Hepatocyte (in vitro differentiated cells): Measurements from ENCODE around the gene MED8. TPM values are rescaled to one million over a fixed set of nuclear protein-coding genes. Genes with fewer than 3 reads are reported as not detected.

Experiments used
- DNase-seq: peaks from one replicate; pipeline ENCODE4 v3.0.0-alpha.2; 2016; ENCODE audit warnings: low spot score
- H2AFZ ChIP-seq: fragments of 200-600 bp; sonication (generic); 2 replicates; pipeline ENCODE4 v1.6.0; 2016; ENCODE audit warnings: antibody characterized with exemption, mild to moderate bottlenecking
- H3K27ac ChIP-seq: fragments of 200-600 bp; sonication (generic); 2 replicates; pipeline ENCODE4 v1.5.1; 2016; ENCODE audit warnings: mild to moderate bottlenecking
- H3K27me3 ChIP-seq: fragments of 200-600 bp; sonication (generic); 2 replicates; pipeline ENCODE4 v1.6.1; 2016
- H3K36me3 ChIP-seq: fragments of 200-600 bp; sonication (generic); replicated peaks from 2 replicates; pipeline ENCODE4 v1.5.1; 2016; ENCODE audit warnings: low read depth; ENCODE audit not compliant: insufficient read depth
- H3K4me1 ChIP-seq: fragments of 200-600 bp; sonication (generic); 2 replicates; pipeline ENCODE4 v1.5.1; 2016; ENCODE audit warnings: mild to moderate bottlenecking, moderate library complexity; ENCODE audit not compliant: insufficient read depth
- H3K4me2 ChIP-seq: fragments of 200-600 bp; sonication (generic); 2 replicates; pipeline ENCODE4 v1.6.0; 2016
- H3K4me3 ChIP-seq: fragments of 200-600 bp; sonication (generic); 2 replicates; pipeline ENCODE4 v1.5.1; 2016; ENCODE audit warnings: mild to moderate bottlenecking
- H3K79me2 ChIP-seq: fragments of 200-600 bp; sonication (generic); 2 replicates; pipeline ENCODE4 v1.6.0; 2017; ENCODE audit warnings: mild to moderate bottlenecking
- H3K9me2 ChIP-seq: fragments of 200-600 bp; sonication (generic); replicated peaks from 2 replicates; pipeline ENCODE4 v1.6.0; 2017; ENCODE audit warnings: mild to moderate bottlenecking; ENCODE audit not compliant: insufficient read depth
- H3K9me3 ChIP-seq: fragments of 200-600 bp; sonication (generic); 2 replicates; pipeline ENCODE4 v1.5.1; 2016; ENCODE audit warnings: low read depth, mild to moderate bottlenecking
- H4K20me1 ChIP-seq: fragments of 200-600 bp; sonication (generic); 2 replicates; pipeline ENCODE4 v1.6.0; 2016; ENCODE audit warnings: mild to moderate bottlenecking; ENCODE audit not compliant: insufficient read depth, poor library complexity, severe bottlenecking
- EZH2 ChIP-seq: fragments of 200-600 bp; sonication (generic); IDR thresholded peaks from 2 replicates; pipeline ENCODE4 v1.6.1; 2016; ENCODE audit warnings: antibody characterized with exemption, mild to moderate bottlenecking, borderline replicate concordance
- EZH2phosphoT487 ChIP-seq: fragments of 200-600 bp; sonication (generic); IDR thresholded peaks from one replicate; pipeline ENCODE4 v1.6.1; 2018; ENCODE audit warnings: antibody characterized with exemption, mild to moderate bottlenecking, low read depth, moderate library complexity; ENCODE audit not compliant: unreplicated experiment, severe bottlenecking
- WGBS: methylation state at CpG from one replicate; pipeline ENCODE4 v1.1.6; 2016; ENCODE audit warnings: low lambda C conversion rate; ENCODE audit errors: missing lambda C conversion rate; 5-methylcytosine and 5-hydroxymethylcytosine counted together
- polyA plus RNA-seq: library from polyadenylated mRNA; unstranded; fragments of >200 nt; fragmentation: Nextera tagmentation; extraction: Ambion mirVana; gene quantifications from 2 replicates; pipeline ENCODE4 v1.2.1, GENCODE V29; 2016
- total RNA-seq: library from RNA; depleted of rRNA; stranded (reverse); fragments of >200 nt; gene quantifications from 2 replicates; pipeline ENCODE4 v1.2.3, GENCODE V29; 2014
- TF ChIP-seq, protein P1 (sequence below): fragments of 200-600 bp; sonication (generic); IDR thresholded peaks from 2 replicates; pipeline ENCODE4 v1.5.1; 2016; ENCODE audit warnings: antibody characterized with exemption, mild to moderate bottlenecking; ENCODE audit not compliant: poor library complexity

Gene MED8
- total and polyA plus RNA-seq, 2 experiments from 2014 or later: 58.6 to 68.3 TPM

DNA sequence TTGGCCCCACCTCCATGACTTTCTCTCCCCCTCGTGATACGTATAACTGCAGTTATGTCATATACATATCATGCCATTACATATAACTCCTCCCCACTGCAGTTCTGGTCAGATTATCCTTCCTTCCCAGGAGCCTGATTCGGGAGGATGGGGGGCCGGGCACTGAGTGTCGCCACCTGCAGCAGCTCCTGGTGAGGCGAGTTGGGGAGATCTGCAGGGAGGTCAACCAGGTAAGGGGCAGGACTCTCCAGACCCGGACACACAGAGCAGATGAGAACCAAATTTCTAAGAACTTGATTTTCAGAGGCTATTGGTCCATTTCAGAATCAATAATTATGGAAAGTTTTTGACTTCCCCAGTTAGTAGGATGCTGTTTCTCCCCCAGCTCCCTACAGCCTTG is 44.7 kb upstream of the MED8 start:
- Histone ChIP-seq H4K20me1 (no peaks in the 10 kb centered on the region), H3K4me3 (no peak overlapping the region), H3K9me3 (no peaks in the 10 kb centered on the region), H3K9me2 (no peaks in the 10 kb centered on the region), H2AFZ (no peak overlapping the region), H3K27me3 (no peaks in the 10 kb centered on the region), H3K36me3 (no peaks in the 10 kb centered on the region), H3K79me2 (no peaks in the 10 kb centered on the region), H3K4me2 (no peak overlapping the region), H3K4me1 (no peaks in the 10 kb centered on the region), H3K27ac (no peak overlapping the region)
- WGBS: 96% methylated on average over 7 of the region's 7 CpGs
- no peak for DNase-seq
- TF ChIP-seq, protein P1, sequence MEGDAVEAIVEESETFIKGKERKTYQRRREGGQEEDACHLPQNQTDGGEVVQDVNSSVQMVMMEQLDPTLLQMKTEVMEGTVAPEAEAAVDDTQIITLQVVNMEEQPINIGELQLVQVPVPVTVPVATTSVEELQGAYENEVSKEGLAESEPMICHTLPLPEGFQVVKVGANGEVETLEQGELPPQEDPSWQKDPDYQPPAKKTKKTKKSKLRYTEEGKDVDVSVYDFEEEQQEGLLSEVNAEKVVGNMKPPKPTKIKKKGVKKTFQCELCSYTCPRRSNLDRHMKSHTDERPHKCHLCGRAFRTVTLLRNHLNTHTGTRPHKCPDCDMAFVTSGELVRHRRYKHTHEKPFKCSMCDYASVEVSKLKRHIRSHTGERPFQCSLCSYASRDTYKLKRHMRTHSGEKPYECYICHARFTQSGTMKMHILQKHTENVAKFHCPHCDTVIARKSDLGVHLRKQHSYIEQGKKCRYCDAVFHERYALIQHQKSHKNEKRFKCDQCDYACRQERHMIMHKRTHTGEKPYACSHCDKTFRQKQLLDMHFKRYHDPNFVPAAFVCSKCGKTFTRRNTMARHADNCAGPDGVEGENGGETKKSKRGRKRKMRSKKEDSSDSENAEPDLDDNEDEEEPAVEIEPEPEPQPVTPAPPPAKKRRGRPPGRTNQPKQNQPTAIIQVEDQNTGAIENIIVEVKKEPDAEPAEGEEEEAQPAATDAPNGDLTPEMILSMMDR: no peak
- TF ChIP-seq EZH2 (no peak), EZH2phosphoT487 (no peak)

GRCh38 chr1:43432907-43433306 is 43.3 kb upstream of the MED8 start:
- Histone ChIP-seq H3K4me1 (no peaks in the 10 kb centered on the region), H3K4me3 (no peak overlapping the region), H3K27me3 (no peaks in the 10 kb centered on the region), H4K20me1 (no peaks in the 10 kb centered on the region), H3K79me2 (no peaks in the 10 kb centered on the region), H3K36me3 (no peaks in the 10 kb centered on the region), H3K9me2 (no peaks in the 10 kb centered on the region), H3K4me2 (no peak overlapping the region), H3K27ac (no peak overlapping the region), H3K9me3 (no peaks in the 10 kb centered on the region), H2AFZ (no peak overlapping the region)
- no peak for DNase-seq
- TF ChIP-seq EZH2phosphoT487: no peak
- no peak for TF ChIP-seq EZH2
- TF ChIP-seq, protein P1: no peak
- 97% methylated on average over 5 of the region's 5 CpGs for WGBS

- TF ChIP-seq EZH2phosphoT487: no peak
- TF ChIP-seq, protein P1: no peak
- no peak for TF ChIP-seq EZH2
- H3K36me3 ChIP-seq: no peaks in the 10 kb centered on the region
Measured at GRCh38 chr1:43432171-43432860, 42.7 kb upstream of the MED8 start.

More at GRCh38 chr1:43432171-43432860, 42.7 kb upstream of the MED8 start:
- no peaks in the 10 kb centered on the region for H3K9me2 ChIP-seq
- DNase-seq: no peak
- no peaks in the 10 kb centered on the region for H3K79me2 ChIP-seq
- no peak overlapping the region for H2AFZ ChIP-seq
- H3K4me2 ChIP-seq: no peak overlapping the region
- no peaks in the 10 kb centered on the region for H3K27me3 ChIP-seq
- no peaks in the 10 kb centered on the region for H3K9me3 ChIP-seq
- no peaks in the 10 kb centered on the region for H3K4me1 ChIP-seq
- WGBS: 97% methylated on average over 9 of the region's 9 CpGs
- no peak overlapping the region for H3K27ac ChIP-seq
- no peak overlapping the region for H3K4me3 ChIP-seq
- H4K20me1 ChIP-seq: no peaks in the 10 kb centered on the region
